Left colon (tissue), 2 donors: ENCODE data around the gene TNFRSF8. TPM values are rescaled to one million over a fixed set of nuclear protein-coding genes. Genes with fewer than 3 reads are reported as not detected.

Experiments
- ATAC-seq: fragments of 200-7000 bp; cut with Tn5 transposase; one replicate; pipeline ENCODE4 v1.9.1; 2020; ENCODE audit warnings: mild to moderate bottlenecking, moderate library complexity
- DNase-seq, 2 donors: peaks; one replicate each; pipeline ENCODE4 v3.0.0-alpha.2; 2020
- intact Hi-C, 2 donors: fragments of 100-400 bp; cut with DNase I in 1 of 2; cut with micrococcal nuclease in 1 of 2; formaldehyde crosslinking; loops; one replicate each; pipeline versions ENCODE4 v1.11.2 to v1.14.0; 2022; cut with DNase I, micrococcal nuclease
- total RNA-seq, 2 donors: library from RNA; stranded (reverse); fragmentation: NEBNext Ultra II Directional; extraction: Animal tissue kit (Norgen Biotek cat#: 25700); gene quantifications; one replicate each; pipeline ENCODE4 v1.2.1, GENCODE V29; 2021
- donor health status: DM: no; HTN: no; CAD: no.
- donor health status: DM: yes; HTN: yes; CAD: no.

TNFRSF8 gene
- total RNA-seq, 2 donors from 2014 or later, result 0.15 to 0.25 TPM

DNA sequence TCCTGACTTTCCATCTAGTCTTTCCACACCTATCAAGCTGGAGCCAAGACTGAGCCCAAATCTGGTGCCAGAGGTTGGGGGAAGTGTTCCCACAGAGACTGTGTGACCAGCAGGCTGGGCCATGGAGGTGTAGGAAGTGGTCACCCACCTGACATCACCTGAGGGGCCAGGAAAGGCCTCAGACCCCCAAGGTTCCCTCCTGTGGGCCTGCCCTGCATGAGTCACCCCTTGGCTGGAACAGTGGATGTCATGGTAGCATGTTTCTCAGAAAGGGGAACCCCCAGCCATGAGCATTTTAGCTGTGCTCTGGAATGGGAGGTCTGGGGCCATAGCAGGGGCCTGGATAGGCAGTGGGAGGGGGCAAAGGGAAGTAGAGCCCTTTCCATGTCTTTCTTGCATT lies 5.7 kb upstream of the TNFRSF8 start:
- intact Hi-C loops, result no loop called here
- ATAC-seq (no peak), DNase-seq (no peak)

DNA sequence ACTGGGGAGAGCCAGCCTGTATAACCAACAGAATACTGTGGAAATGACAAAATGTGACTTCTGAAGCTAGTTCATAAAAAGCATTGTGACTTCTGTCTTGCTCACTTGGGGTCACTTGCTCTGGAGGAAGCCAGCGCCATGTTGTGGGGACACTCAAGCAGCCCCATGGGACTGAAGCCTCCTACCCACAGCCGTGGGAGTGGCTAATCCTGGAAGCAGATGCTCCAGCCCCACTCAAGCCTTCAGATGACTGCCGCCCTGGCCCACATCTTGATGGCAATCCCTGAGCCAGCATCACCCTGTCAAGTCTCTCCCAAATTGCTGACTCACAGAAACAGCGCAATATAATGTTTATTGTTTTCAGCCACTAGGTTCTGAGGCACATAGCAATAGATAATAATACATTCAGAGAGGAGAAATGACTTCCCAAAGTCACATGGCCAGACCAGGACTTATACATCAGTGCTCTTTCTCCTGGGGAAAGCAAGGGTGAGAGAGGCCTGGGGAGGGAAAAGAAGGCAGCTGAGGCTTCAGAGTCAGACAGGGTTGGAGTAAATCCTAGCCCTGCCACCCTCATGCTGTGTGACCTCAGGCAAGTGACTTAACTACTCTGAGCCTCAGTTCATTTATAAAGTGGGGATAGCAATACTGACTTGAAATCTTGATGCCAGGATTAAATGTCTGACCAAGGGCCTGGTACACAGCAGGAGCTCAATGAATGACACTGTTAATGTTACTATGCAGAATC lies 5.0 kb upstream of the TNFRSF8 start:
- ATAC-seq (no peak), DNase-seq (no peak)
- intact Hi-C loops, result no loop called here

DNA sequence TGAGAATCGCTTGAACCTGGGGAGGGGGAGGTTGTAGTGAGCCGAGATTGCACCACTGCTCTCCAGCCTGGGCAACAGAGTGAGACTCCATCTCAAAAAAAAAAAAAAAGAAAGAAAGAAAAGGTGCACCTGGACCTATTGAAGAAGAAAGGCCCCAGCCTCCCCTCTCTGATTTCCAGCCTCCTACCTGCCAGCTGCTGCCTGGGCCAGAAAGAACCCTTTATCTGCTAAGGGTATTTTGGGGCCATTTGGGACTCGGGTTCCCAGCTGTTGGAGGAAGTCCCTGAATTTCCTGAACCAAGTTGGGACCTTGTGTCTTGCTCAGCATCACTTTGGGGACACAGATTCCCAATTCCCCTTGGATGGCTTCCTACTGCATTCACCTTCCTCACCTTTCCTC lies 3.9 kb upstream of the TNFRSF8 start:
- intact Hi-C loops, result no loop called here
- ATAC-seq (no peak), DNase-seq (no peak)

- ATAC-seq, result no peak
- intact Hi-C loops, result no loop called here
Measured at GRCh38 chr1:12059722-12060464, 3.2 kb upstream of the TNFRSF8 start.

DNA sequence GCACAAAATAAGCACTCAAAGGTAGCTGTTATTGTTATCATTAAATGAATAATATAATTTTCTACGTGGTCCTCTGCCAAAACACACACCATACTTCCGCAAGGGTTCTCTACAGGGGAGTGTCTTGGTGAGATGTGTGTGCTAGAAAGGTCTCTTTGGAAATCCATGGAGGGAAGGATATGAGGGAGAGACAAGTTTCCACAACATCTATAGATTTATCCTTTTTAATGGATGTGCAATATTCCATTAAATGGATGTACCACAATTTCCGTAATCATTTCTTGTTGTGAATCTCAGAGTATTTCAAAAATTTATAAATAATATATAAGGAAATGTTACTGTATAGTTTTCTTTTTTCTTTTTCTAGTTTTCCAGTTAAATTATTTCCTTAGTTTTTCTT lies 2.6 kb upstream of the TNFRSF8 start:
- no peak for ATAC-seq
- intact Hi-C loops, result no loop called here
- no peak for DNase-seq

More at GRCh38 chr1:12059722-12060464, 3.2 kb upstream of the TNFRSF8 start:
- DNase-seq, result no peak

DNA sequence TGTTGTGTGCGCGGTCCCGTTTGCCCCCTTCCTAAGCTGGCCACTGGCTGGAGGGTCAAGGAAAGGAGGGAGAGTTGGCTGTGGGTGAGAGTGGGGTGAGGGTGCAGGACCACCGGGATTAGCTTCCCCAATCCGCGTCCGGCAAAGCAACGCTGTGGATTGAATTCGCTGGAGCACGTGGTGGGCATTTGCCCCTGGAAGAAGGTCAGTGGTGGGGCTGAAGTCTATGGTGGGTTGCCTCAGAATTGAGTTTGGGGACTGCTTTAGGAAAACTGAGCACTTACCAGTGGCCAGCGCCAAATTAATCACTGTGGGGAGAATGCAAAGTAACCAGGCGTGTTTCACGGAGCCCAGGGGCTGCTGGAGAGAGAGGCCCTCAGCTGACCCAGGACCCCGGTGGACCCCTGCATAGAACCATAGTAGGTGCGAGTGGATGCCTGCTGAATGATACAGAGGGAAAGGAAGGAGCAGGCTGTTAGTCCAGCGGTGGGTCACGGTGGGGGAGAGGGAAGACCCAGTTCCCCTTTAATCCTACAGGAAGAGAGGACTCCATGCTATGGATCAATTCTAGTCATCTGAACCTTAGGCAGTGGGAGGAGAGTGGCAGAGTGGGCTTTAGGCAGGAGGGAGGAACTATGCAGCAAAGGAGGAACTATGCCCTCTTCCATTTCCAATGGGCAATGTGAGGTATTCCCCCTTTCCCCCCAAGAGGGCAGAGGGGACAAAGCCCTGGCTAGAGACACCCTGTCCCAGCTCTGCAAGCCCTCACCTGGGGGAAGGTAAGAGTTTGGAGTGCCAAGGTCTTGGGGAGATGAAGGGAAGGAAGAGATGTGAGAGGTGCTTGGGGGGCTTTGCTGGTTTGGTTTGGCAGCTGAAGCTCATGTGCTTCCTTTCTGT lies 1.2 kb downstream of the TNFRSF8 start:
- ATAC-seq (no peak), DNase-seq (no peak)
- intact Hi-C loops, result no loop called here

GRCh38 chr1:12065872-12066271 lies 2.8 kb downstream of the TNFRSF8 start:
- DNase-seq (no peak), ATAC-seq (no peak)
- intact Hi-C loops, result no loop called here

GRCh38 chr1:12067900-12068821 lies 5.1 kb downstream of the TNFRSF8 start:
- ATAC-seq (no peak), DNase-seq (no peak)
- intact Hi-C loops, result no loop called here

- DNase-seq, result no peak
- ATAC-seq, result no peak
- intact Hi-C loops, result no loop called here
Measured at GRCh38 chr1:12069623-12070244, 6.6 kb downstream of the TNFRSF8 start.

DNA sequence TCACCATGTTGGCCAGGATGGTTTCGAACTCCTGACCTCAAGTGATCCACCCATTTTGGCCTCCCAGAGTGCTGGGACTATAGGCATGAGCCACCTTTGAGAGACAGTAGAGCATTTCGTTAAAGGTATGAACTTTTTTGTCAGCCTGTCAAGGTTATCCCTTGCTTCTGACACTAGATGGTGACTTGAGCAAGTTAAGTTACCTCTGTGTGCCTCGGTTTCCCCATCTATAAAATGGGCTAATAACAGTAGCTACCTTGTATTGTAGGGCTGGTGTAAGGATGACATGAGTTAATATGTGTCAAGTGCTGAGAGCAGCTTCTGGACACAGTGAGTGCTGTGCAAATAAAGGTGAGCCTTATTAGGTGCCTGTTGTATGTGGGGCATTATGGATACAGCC lies 8.8 kb downstream of the TNFRSF8 start:
- ATAC-seq (no peak), DNase-seq (no peak)
- intact Hi-C loops, result no loop called here

DNA sequence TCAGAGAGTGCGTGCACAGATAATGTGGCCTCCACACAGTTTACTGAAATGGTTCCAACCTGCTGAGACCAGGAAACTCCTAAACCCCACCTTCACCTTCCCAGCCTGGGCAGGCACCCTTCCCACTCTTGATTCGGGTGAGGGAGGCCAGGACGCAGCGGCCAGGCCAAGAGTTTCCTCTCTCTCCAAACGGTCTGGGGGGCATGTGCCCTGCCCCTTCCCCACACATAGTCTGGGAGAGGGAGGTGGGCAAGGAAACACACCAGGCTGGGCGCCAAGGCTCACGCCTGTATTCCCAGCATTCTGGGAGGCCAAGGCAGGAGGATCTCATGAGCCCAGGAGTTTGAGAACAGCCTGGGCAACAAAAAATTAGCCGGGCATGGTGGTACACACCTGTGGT lies 9.6 kb downstream of the TNFRSF8 start:
- intact Hi-C loops, result no loop called here
- DNase-seq, result no peak
- no peak for ATAC-seq

GRCh38 chr1:12073796-12074195 lies 10.7 kb downstream of the TNFRSF8 start:
- ATAC-seq, result no peak
- no peak for DNase-seq
- intact Hi-C loops, result no loop called here

- intact Hi-C loops, result no loop called here
Measured at GRCh38 chr1:12075195-12076114, 12.4 kb downstream of the TNFRSF8 start.

GRCh38 chr1:12076425-12077005 lies 13.4 kb downstream of the TNFRSF8 start:
- DNase-seq (no peak), ATAC-seq (no peak)
- intact Hi-C loops, result no loop called here

More at GRCh38 chr1:12075195-12076114, 12.4 kb downstream of the TNFRSF8 start:
- ATAC-seq, result no peak
- no peak for DNase-seq

DNA sequence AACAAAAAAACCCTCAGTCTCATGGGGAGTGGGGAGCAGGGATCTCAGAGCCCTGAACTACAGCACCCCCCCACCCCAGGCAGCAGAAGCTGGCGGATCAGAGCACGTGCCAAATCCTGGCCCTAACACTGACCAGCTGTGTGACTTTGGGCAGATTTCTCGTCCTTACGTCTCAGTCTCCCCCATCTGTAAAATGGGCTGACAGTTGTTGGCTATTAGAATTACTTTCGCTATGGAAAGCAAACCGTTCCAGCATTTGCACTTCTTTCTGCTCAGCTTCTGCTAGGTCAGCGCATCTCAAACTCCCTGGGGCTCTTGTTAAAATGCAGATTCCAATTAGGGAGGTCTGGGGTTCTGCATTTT lies 15.5 kb downstream of the TNFRSF8 start:
- intact Hi-C loops, result no loop called here
- ATAC-seq (no peak), DNase-seq (no peak)

DNA sequence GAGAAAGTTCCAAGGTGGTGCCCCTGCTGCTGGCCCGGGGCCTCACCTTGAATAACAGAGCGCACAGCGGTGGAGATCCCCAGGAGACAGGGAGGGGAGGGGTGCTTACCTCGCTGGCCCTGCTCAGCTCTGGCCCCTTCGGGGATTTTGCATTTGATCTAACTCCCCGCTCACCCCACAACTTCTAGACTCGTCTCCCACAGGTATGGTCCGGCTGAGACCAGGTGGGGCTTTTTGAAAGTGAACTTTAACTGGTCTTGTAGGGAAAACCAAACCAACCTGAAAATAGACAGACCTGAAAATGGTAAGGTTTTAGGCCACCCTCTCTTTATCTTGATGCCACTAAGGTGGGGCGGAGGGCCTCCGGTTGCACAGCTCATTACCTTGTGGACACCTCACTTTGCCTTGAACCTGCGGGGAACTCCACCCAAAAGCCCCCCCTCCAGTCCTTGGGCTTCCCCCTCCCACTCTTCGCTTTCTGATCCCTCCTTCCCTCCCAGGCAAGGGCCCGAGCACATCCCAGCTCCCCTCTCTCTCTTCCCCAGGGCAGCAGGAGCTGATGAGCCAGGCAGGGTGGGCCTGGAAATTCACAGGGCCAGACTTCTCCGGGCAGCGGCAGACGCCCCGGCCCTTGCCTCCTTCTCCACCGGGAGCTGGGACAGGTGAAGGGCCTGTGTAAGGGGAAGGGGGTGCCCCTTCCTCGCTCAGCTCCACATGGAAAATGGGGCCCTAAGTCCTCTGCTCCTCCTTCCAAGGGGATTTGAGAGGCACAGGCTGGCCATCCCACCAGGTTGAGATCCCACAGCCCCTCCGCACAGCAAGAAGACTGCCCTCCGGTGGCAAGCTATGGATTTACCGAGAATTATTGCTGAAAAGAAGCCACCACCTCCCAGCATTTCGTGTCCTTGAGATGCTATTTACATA lies 16.1 kb downstream of the TNFRSF8 start:
- intact Hi-C loops, result no loop called here
- peak in 1 of 2 donors; percentile 21 for DNase-seq
- no peak for ATAC-seq
